MV-4-11 (cell line): ENCODE results near the gene CCL15.
"Not testable (repeated sequence)": the region's sequence is repeated elsewhere in the genome, so short reads cannot be mapped to it uniquely, and the experiment has no call there.

Experiments used
- DNase-seq: peaks from one replicate; lab custom pipeline; 2025; lab: John Stamatoyannopoulos, UW

The CCL15 gene, protein sequence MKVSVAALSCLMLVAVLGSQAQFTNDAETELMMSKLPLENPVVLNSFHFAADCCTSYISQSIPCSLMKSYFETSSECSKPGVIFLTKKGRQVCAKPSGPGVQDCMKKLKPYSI

DNA sequence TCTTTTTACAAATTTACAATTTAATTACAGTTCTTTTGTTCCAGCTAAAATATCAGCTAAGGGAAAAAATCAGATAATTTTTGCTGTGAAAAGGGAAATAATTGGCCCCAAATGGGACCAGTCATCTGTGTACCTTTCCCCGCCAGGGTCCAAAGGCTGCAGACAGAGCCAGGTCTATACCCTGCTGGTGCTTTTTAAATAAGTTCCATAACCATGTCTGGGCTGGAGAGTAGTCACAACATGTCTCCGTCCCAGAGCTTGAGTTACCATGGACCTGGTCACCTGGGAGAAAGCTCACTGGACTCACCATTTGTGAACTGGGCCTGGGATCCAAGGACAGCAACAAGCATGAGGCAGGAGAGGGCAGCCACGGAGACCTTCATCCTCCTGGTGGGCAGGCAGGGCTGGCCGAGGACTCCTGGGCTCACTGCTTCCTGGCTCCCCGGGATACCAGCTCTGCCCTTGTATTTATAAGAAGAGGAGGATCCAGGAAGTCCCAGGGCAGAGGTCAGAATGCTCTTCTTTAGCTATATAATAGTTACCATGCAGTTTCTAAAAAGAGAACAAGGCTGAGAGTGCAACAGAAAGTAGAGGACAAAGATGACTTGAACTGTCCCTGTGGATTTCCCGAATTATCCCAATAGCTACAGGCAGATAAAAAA, at the start of gene CCL15:
TSS of gene CCL15 (minus strand) at position 444 of the 662 bp plus-strand sequence. CDS start at position 383, 61 bp downstream.
- DNase-seq, result no peak

- no peak for DNase-seq
These were observed 48.3 kb upstream of the CCL15 start for GRCh38 chr17:36049643-36050042.

DNA sequence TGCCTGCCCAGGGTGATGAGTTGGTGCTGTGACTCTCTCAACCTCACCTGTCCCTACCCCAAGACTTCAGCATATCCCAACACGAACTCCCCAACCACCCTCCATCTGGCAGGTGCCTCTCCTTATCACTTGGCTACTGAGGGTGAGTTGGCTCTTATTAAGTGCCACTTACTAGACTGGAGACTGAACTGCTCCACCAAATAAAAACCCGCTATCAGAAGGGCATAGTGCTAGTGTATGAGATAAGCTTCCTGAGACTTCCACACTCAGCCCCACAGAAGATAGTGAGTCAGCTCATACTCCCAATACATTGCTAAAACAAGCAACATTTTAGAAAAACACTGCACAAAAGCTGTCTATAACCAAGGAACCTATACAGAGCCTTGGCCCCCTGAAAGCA, 46.7 kb upstream of the CCL15 start:
- DNase-seq, result no peak

GRCh38 chr17:36036235-36036634, 34.9 kb upstream of the CCL15 start:
- peak; percentile 95 for DNase-seq

GRCh38 chr17:36034127-36034526, 32.8 kb upstream of the CCL15 start:
- peak; percentile 97 for DNase-seq

- peak; percentile 25 for DNase-seq
These were observed 29.6 kb upstream of the CCL15 start for GRCh38 chr17:36030956-36031355.

DNA sequence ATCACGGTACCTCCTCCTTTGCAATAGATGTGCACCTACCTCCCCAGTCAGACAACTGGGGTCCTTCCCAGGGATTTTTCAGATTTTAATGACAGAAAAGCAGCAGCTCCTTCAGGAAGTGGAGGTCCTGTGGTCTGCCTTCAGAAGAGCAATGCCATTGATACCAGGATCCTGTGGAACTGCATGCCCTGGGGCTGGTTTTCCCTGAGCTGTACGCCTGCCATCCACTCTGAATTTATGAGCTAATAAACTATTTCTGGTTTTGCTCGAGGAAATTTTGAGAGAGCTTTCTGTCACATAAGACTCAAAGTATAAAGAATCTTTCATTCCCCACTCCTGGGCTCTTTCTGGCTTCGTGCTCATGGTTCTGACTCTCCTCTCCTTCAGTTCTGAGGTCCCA, 26.4 kb upstream of the CCL15 start:
- DNase-seq, result no peak

GRCh38 chr17:36024106-36024869, 22.9 kb upstream of the CCL15 start:
- DNase-seq, result peak; percentile 37

GRCh38 chr17:36019423-36019822, 18.1 kb upstream of the CCL15 start:
- DNase-seq, result no peak

DNA sequence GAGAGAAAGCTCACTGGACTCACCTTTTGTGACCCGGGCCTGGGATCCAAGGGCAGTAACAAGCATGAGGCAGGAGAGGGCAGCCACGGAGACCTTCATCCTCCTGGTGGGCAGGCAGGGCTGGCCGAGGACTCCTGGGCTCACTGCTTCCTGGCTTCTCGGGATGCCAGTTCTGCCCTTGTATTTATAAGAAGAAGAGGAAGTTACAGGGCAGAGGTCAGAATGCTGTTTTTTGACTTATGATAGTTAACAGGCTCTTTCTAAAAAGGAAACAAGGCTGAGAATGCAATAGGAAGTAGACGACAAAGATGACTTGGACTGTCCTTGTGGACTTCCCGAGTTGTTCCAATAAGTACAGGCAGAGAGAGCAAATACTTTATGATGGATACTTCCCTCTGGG, 16.4 kb upstream of the CCL15 start, which contains the start of gene CCL23:
TSS of gene CCL23 (minus strand) at position 174 of the 400 bp plus-strand sequence. CDS start at position 99, 75 bp downstream.
- peak; percentile 91 for DNase-seq

DNA sequence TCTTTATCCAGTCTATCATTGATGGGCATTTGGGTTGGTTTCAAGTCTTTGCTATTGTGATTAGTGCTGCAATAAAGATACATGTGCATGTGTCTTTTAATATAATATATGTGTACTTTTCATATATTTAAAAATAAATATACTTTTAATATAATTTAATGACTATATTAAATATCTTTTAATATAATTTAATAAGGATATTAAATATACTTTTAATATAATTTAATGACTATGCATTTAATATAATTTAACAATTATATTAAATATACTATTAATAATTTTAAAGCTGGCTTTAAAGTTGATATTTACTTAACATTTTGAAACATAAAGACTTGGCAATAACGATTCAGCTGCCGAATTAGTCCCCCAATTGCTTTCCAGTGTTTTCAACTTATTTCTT, 15.2 kb upstream of the CCL15 start:
- no peak for DNase-seq

- not testable (repeated sequence) for DNase-seq
These were observed 14.5 kb upstream of the CCL15 start for GRCh38 chr17:36015895-36016294.

DNA sequence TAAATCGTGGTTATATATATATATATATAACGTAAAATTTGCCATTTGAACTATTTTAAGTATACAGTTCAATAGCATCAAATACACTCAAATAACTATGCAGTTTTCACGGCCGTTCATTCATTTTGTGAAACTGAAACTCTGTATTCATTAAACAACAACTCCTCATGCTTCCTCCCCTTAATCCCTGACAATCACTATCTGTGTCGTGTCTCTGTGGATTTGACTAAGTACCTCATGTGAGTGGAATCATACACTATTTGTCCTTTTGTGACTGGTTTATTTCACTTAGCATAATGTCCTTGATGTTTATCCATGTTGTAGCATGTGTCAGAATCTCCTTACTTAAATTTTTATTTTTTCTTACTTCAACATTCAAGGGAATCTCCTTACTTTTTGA, 13.6 kb upstream of the CCL15 start:
- DNase-seq, result peak; percentile 34

DNA sequence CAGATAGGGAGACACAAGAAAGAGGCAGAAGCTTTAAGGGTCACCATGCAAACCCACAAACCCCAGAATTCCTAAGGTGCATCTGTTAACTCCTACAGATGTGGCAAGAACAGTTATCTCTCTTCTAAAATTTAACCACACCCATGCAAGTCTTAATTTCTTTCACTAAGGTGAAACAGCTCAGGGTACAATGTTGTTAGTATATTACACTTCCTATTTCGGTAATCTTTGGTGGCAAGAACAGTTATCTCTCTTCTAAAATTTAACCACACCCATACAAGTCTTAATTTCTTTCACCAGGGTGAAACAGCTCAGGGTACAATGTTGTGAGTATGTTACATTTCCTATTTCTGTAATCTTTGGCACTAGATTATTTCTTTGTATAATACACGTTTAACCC, 9.8 kb upstream of the CCL15 start:
- peak; percentile 38 for DNase-seq

- peak; percentile 42 for DNase-seq
These were observed 7.8 kb upstream of the CCL15 start for GRCh38 chr17:36008998-36009665.

- peak; percentile 6 for DNase-seq
These were observed 3.3 kb upstream of the CCL15 start for GRCh38 chr17:36004594-36005108.

DNA sequence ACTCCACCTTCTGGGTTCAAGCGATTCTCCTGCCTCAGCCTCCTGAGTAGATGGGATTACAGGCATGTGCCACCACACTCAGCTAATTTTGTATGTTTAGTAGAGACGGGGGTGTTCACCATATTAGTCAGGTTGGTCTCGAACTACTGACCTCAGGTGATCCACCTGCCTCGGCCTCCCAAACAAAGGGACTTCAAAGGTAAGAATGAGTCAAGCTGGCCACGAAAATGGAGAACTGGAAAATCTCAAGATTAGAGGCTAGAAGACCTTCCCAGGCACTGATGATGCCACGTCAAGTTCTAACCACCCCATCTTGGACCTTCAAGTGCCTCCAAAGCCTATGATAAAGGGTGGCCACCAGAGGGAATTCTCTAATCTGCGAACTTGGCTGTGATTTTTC, 1.3 kb upstream of the CCL15 start:
- no peak for DNase-seq

DNA sequence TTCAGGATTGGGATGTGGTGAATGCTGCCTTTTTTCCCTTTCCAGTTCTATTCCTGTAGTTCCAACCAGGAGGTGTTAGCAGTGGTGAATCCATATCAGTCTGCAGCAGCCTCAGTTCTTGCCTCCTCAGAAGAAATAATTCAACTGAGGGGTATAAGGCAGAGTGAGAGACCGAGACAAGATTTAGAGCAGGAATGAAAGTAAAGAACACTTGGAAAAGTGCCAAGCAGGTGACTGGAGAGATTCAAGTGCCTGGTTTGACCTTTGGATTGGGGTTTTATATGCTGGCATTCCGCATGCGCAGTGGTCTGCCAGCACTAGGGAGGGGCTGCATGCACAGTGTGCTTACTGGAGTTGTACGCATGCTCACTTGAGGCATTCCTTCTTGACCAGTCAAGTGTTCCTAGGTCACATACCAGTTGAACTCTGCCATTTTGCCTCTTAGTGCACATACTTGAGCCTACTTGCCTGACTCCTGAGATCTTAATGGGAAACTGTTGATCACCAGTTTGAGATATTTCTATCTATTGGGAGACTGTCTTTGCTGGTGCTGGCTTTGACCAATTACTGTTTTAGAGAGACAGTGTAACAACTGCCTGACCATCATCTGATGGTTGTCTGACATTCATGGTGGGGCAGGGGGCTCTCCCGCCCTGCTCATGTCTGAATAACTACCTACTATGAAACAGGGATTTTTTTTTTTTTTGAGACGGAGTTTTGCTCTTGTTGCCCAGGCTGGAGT, 680 bp upstream of the CCL15 start:
- DNase-seq, result no peak

- no peak for DNase-seq
These were observed 632 bp downstream of the CCL15 start for GRCh38 chr17:36000732-36001109.

DNA sequence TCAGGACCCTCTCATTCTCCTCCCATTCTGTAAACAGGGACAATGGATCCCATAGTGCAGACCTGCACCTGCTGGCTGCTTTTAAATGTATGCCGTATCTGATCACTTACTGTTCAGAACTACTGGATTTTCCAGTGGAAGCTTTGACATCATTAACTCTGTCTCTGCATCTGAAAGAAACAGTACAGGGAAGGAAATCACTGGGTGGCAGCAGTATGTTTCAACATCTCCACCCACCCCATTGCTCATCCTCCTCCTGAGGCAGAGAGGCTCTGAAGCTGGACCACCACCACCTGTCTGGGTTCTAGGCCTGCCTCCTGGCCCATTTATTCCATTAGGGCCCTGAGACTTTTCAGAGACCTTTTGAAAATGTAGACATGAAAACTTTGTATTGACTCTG, 2.6 kb downstream of the CCL15 start:
- DNase-seq, result no peak

DNA sequence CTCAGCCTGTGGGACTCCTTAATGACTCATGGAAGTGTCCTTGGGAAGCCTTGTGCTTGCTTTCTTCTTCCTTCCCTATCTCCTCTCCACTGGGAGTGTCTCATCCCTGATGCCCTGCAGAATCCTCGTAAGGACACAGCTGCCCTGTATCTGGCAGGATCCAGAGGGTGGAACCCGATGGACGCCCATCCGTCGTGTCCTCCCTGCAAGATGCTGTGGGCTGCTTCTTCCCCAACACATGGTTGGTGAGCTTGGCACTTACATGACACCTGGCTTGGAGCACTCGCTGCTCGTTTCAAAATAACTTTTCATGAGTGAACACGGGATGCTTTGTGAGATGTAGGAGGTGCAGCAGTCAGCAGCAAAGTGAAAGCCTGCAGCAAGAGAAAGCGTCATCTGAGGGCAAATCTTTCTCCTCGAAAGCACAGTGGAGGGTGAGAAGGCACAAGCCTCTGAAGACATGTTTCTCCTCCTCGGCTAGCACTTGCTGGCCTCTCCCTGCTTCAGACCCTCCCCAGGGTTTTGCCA, 3.3 kb downstream of the CCL15 start:
- DNase-seq, result no peak
